ENCODE measurements around the gene PRDM16.

The PRDM16 gene

GRCh38 chr1:3053986-3054385 lies 15.0 kb upstream of the PRDM16 start:
- DNase-seq (ENCODE audit: low read depth): no peak

GRCh38 chr1:3054474-3054873 lies 14.5 kb upstream of the PRDM16 start:
- DNase-seq (ENCODE audit: low read depth): no peak

GRCh38 chr1:3055051-3055450 lies 14.0 kb upstream of the PRDM16 start:
- DNase-seq (ENCODE audit: low read depth): no peak

- no peak for DNase-seq (ENCODE audit: low read depth)
Observed at GRCh38 chr1:3056641-3057040, 12.4 kb upstream of the PRDM16 start.

GRCh38 chr1:3058263-3059030 lies 10.6 kb upstream of the PRDM16 start:
- no peak for DNase-seq (ENCODE audit: low read depth)

GRCh38 chr1:3060127-3060526 lies 8.9 kb upstream of the PRDM16 start:
- no peak for DNase-seq (ENCODE audit: low read depth)

GRCh38 chr1:3060601-3061551 lies 8.1 kb upstream of the PRDM16 start:
- no peak for DNase-seq (ENCODE audit: low read depth)

GRCh38 chr1:3061566-3061965 lies 7.4 kb upstream of the PRDM16 start:
- DNase-seq (ENCODE audit: low read depth): no peak

- DNase-seq (ENCODE audit: low read depth): no peak
Observed at GRCh38 chr1:3061981-3062615, 6.9 kb upstream of the PRDM16 start.

- DNase-seq (ENCODE audit: low read depth): no peak
Observed at GRCh38 chr1:3062616-3063378, 6.2 kb upstream of the PRDM16 start.

- DNase-seq (ENCODE audit: low read depth): no peak
Observed at GRCh38 chr1:3063379-3064295, 5.4 kb upstream of the PRDM16 start.

- no peak for DNase-seq (ENCODE audit: low read depth)
Observed at GRCh38 chr1:3064296-3064850, 4.6 kb upstream of the PRDM16 start.

GRCh38 chr1:3064901-3065300 lies 4.1 kb upstream of the PRDM16 start:
- no peak for DNase-seq (ENCODE audit: low read depth)

- DNase-seq (ENCODE audit: low read depth): no peak
Observed at GRCh38 chr1:3065396-3065795, 3.6 kb upstream of the PRDM16 start.

- DNase-seq (ENCODE audit: low read depth): no peak
Observed at GRCh38 chr1:3065797-3066196, 3.2 kb upstream of the PRDM16 start.

GRCh38 chr1:3066250-3066711 lies 2.7 kb upstream of the PRDM16 start:
- no peak for DNase-seq (ENCODE audit: low read depth)

- DNase-seq (ENCODE audit: low read depth): no peak
Observed at GRCh38 chr1:3066826-3067225, 2.2 kb upstream of the PRDM16 start.

GRCh38 chr1:3067301-3067670 lies 1.7 kb upstream of the PRDM16 start:
- no peak for DNase-seq (ENCODE audit: low read depth)

- DNase-seq (ENCODE audit: low read depth): no peak
Observed at GRCh38 chr1:3067671-3068563, 1.1 kb upstream of the PRDM16 start.
